Sigmoid colon (tissue), 7 donors: ENCODE measurements around the gene SELENOF. TPM values are rescaled to one million over a fixed set of nuclear protein-coding genes. Genes with fewer than 3 reads are reported as not detected.

Source experiments
- DNase-seq: peaks from one replicate; pipeline ENCODE4 v3.0.0-alpha.2; 2019
- H3K27ac ChIP-seq, 4 donors: fragments of 200-600 bp; sonication (generic); one replicate each; pipeline ENCODE4 v1.5.1; 2016 to 2019; ENCODE audit warnings: mild to moderate bottlenecking in 1 of 4
- H3K27me3 ChIP-seq, 3 donors: fragments of 200-600 bp; sonication (generic); one replicate each; pipeline ENCODE4 v1.5.1; 2019; ENCODE audit warnings: mild to moderate bottlenecking in 1 of 3
- H3K36me3 ChIP-seq, 4 donors: fragments of 200-600 bp; sonication (generic); one replicate each; pipeline ENCODE4 v1.5.1; 2016 to 2019
- H3K4me1 ChIP-seq, 4 donors: fragments of 200-600 bp; sonication (generic); one replicate each; pipeline ENCODE4 v1.5.1; 2017 to 2019
- H3K4me3 ChIP-seq, 4 donors: fragments of 200-600 bp; sonication (generic); one replicate each; pipeline ENCODE4 v1.5.1; 2017 to 2019; ENCODE audit warnings: mild to moderate bottlenecking in 2 of 4, moderate library complexity in 1 of 4
- H3K9me3 ChIP-seq, 4 donors: fragments of 200-600 bp in 3 of 4; sonication (generic) in 3 of 4; one replicate each; pipeline versions ENCODE4 v1.5.1 to v1.6.1; 2013 to 2019
- CTCF ChIP-seq, 4 experiments: fragments of 450-650 bp in 3 of 4; fragments of 200-600 bp in 1 of 4; IDR thresholded peaks; one replicate each; pipeline ENCODE4 v1.5.1; 2016 to 2019; ENCODE audit warnings: antibody characterized with exemption in 4 of 4, mild to moderate bottlenecking in 3 of 4, moderate library complexity in 2 of 4
- EP300 ChIP-seq, 4 donors: sonication (generic); formaldehyde crosslinking; IDR thresholded peaks; one replicate each; pipeline ENCODE4 v1.6.1; 2017; ENCODE audit warnings: antibody characterized with exemption in 4 of 4
- POLR2A ChIP-seq, 2 donors: fragments of 450-650 bp; IDR thresholded peaks; one replicate each; pipeline ENCODE4 v1.6.1; 2016; ENCODE audit warnings: antibody characterized with exemption in 2 of 2, mild to moderate bottlenecking in 2 of 2, moderate library complexity in 2 of 2
- POLR2AphosphoS5 ChIP-seq, 4 donors: sonication (generic); formaldehyde crosslinking; IDR thresholded peaks; one replicate each; pipeline ENCODE4 v1.6.1; 2017; ENCODE audit warnings: antibody characterized with exemption in 4 of 4
- WGBS, 2 donors: extraction: QIAGEN DNeasy Blood & Tissue Kit; methylation state at CpG; one replicate each; pipeline ENCODE4 v1.1.7; 2013; 5-methylcytosine and 5-hydroxymethylcytosine counted together
- intact Hi-C: fragments of 100-400 bp; cut with DNase I; formaldehyde crosslinking; loops from one replicate; pipeline ENCODE4 v1.15.1; 2023
- polyA plus RNA-seq, 3 donors: library from polyadenylated mRNA; stranded (reverse); fragments of 200-250 nt; gene quantifications; one replicate each; pipeline ENCODE4 v1.2.3, GENCODE V29; 2013
- total RNA-seq, 4 donors: library from RNA; depleted of rRNA; stranded (reverse); fragments of >200 nt; gene quantifications; one replicate each; pipeline ENCODE4 v1.1.0, GENCODE V29; 2016
- donor health status: healthy with polysubstance abuse.
- donor health status: Bipolar disorder and iron deficiency.
- donor health status: healthy.

The SELENOF gene
- total and polyA plus RNA-seq, 7 donors: 66.7 to 128 (median 77.0) TPM

- H3K4me3 ChIP-seq: no peak overlapping the region
- DNase-seq: no peak
- H3K4me1 ChIP-seq: peaks cover 0 to 8% (median 0%) of the 10 kb centered on the region in 4 donors
- TF ChIP-seq POLR2A (IDR thresholded peaks at IDR 0.05) (no peak), EP300 (IDR thresholded peaks at IDR 0.05) (no peak), POLR2AphosphoS5 (IDR thresholded peaks at IDR 0.05) (no peak), CTCF (IDR thresholded peaks at IDR 0.05) (no peak)
- intact Hi-C loops: no loop called here
- H3K27ac ChIP-seq: no peak overlapping the region
- H3K27me3 ChIP-seq: no peaks in the 10 kb centered on the region
- H3K9me3 ChIP-seq: no peaks in the 10 kb centered on the region
- H3K36me3 ChIP-seq: no peaks in the 10 kb centered on the region
These were observed 47.3 kb downstream of the SELENOF start for GRCh38 chr1:86866665-86867064.

- no peaks in the 10 kb centered on the region for H3K36me3 ChIP-seq
- peaks cover 0 to 8% (median 0%) of the 10 kb centered on the region in 4 donors for H3K4me1 ChIP-seq
- no peak overlapping the region for H3K4me3 ChIP-seq
- no peak for DNase-seq
- no peaks in the 10 kb centered on the region for H3K27me3 ChIP-seq
- TF ChIP-seq CTCF (IDR thresholded peaks at IDR 0.05): no peak
- TF ChIP-seq EP300 (IDR thresholded peaks at IDR 0.05): no peak
- TF ChIP-seq POLR2A (IDR thresholded peaks at IDR 0.05): no peak
- no peak for TF ChIP-seq POLR2AphosphoS5 (IDR thresholded peaks at IDR 0.05)
- H3K27ac ChIP-seq: no peak overlapping the region
- intact Hi-C loops: no loop called here
- WGBS, 2 donors: 69 to 95% methylated on average over 6 of the region's 6 CpGs
- H3K9me3 ChIP-seq: no peaks in the 10 kb centered on the region
These were observed 47.8 kb downstream of the SELENOF start for GRCh38 chr1:86865973-86866637.

- no peaks in the 10 kb centered on the region for H3K36me3 ChIP-seq
These were observed 51.0 kb downstream of the SELENOF start for GRCh38 chr1:86862920-86863319.

GRCh38 chr1:86861424-86861823 is 52.5 kb downstream of the SELENOF start:
- Histone ChIP-seq H3K27ac (no peak overlapping the region), H3K36me3 (no peaks in the 10 kb centered on the region), H3K9me3 (no peaks in the 10 kb centered on the region), H3K4me3 (no peak overlapping the region), H3K4me1 (no peaks in the 10 kb centered on the region), H3K27me3 (no peaks in the 10 kb centered on the region)
- intact Hi-C loops: no loop called here
- 90 to 94% methylated on average over 1 of the region's 1 CpG for WGBS, 2 donors
- TF ChIP-seq CTCF (IDR thresholded peaks at IDR 0.05) (no peak), POLR2A (IDR thresholded peaks at IDR 0.05) (no peak), EP300 (IDR thresholded peaks at IDR 0.05) (no peak), POLR2AphosphoS5 (IDR thresholded peaks at IDR 0.05) (no peak)
- no peak for DNase-seq

More at GRCh38 chr1:86862920-86863319, 51.0 kb downstream of the SELENOF start:
- WGBS, 2 donors: 97% methylated on average over 2 of the region's 2 CpGs
- H3K27ac ChIP-seq: no peak overlapping the region
- no peaks in the 10 kb centered on the region for H3K9me3 ChIP-seq
- TF ChIP-seq EP300 (IDR thresholded peaks at IDR 0.05): no peak
- no peak for TF ChIP-seq CTCF (IDR thresholded peaks at IDR 0.05)
- no peak for TF ChIP-seq POLR2A (IDR thresholded peaks at IDR 0.05)
- no peak for TF ChIP-seq POLR2AphosphoS5 (IDR thresholded peaks at IDR 0.05)
- DNase-seq: no peak
- H3K4me1 ChIP-seq: no peaks in the 10 kb centered on the region
- intact Hi-C loops: no loop called here
- H3K27me3 ChIP-seq: no peaks in the 10 kb centered on the region
- H3K4me3 ChIP-seq: no peak overlapping the region

- Histone ChIP-seq H3K27me3 (no peaks in the 10 kb centered on the region), H3K9me3 (no peaks in the 10 kb centered on the region), H3K4me3 (no peak overlapping the region), H3K4me1 (no peaks in the 10 kb centered on the region), H3K27ac (no peak overlapping the region), H3K36me3 (no peaks in the 10 kb centered on the region)
- TF ChIP-seq POLR2AphosphoS5 (IDR thresholded peaks at IDR 0.05) (no peak), CTCF (IDR thresholded peaks at IDR 0.05) (no peak), POLR2A (IDR thresholded peaks at IDR 0.05) (no peak), EP300 (IDR thresholded peaks at IDR 0.05) (no peak)
- DNase-seq: no peak
- 94 to 97% methylated on average over 1 of the region's 1 CpG for WGBS, 2 donors
- intact Hi-C loops: no loop called here
These were observed 53.5 kb downstream of the SELENOF start for GRCh38 chr1:86860424-86860823.
